ENCODE measurements around the gene NRG3. TPM values are rescaled to one million over a fixed set of nuclear protein-coding genes. Genes with fewer than 3 reads are reported as not detected.

NRG3 gene
- total and polyA plus RNA-seq, 2 of the 8 experiments (the other 6 are each of a cell fraction or from before 2014, with no cell fraction given): 4.2 to 5.0 TPM

DNA sequence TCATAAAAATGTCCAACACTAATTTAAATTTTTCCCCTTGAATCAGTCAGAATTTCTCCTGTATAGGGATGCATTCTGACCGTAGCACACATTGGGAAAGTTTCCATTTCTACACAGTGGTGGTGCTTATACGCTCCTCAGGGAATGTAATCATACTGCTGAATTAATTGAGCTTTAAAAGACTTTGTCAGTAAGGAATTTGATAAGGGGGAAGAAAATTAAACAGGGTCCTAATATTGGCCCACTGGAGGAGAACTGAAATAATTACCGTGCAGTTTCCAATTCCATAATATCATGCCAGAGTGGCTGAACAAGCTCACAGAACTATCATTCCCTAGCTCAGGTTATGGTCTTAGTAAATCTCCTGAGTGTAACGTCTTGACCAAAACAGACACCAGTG lies 1041.9 kb downstream of the NRG3 start (continued):
- TF ChIP-seq, protein P1, sequence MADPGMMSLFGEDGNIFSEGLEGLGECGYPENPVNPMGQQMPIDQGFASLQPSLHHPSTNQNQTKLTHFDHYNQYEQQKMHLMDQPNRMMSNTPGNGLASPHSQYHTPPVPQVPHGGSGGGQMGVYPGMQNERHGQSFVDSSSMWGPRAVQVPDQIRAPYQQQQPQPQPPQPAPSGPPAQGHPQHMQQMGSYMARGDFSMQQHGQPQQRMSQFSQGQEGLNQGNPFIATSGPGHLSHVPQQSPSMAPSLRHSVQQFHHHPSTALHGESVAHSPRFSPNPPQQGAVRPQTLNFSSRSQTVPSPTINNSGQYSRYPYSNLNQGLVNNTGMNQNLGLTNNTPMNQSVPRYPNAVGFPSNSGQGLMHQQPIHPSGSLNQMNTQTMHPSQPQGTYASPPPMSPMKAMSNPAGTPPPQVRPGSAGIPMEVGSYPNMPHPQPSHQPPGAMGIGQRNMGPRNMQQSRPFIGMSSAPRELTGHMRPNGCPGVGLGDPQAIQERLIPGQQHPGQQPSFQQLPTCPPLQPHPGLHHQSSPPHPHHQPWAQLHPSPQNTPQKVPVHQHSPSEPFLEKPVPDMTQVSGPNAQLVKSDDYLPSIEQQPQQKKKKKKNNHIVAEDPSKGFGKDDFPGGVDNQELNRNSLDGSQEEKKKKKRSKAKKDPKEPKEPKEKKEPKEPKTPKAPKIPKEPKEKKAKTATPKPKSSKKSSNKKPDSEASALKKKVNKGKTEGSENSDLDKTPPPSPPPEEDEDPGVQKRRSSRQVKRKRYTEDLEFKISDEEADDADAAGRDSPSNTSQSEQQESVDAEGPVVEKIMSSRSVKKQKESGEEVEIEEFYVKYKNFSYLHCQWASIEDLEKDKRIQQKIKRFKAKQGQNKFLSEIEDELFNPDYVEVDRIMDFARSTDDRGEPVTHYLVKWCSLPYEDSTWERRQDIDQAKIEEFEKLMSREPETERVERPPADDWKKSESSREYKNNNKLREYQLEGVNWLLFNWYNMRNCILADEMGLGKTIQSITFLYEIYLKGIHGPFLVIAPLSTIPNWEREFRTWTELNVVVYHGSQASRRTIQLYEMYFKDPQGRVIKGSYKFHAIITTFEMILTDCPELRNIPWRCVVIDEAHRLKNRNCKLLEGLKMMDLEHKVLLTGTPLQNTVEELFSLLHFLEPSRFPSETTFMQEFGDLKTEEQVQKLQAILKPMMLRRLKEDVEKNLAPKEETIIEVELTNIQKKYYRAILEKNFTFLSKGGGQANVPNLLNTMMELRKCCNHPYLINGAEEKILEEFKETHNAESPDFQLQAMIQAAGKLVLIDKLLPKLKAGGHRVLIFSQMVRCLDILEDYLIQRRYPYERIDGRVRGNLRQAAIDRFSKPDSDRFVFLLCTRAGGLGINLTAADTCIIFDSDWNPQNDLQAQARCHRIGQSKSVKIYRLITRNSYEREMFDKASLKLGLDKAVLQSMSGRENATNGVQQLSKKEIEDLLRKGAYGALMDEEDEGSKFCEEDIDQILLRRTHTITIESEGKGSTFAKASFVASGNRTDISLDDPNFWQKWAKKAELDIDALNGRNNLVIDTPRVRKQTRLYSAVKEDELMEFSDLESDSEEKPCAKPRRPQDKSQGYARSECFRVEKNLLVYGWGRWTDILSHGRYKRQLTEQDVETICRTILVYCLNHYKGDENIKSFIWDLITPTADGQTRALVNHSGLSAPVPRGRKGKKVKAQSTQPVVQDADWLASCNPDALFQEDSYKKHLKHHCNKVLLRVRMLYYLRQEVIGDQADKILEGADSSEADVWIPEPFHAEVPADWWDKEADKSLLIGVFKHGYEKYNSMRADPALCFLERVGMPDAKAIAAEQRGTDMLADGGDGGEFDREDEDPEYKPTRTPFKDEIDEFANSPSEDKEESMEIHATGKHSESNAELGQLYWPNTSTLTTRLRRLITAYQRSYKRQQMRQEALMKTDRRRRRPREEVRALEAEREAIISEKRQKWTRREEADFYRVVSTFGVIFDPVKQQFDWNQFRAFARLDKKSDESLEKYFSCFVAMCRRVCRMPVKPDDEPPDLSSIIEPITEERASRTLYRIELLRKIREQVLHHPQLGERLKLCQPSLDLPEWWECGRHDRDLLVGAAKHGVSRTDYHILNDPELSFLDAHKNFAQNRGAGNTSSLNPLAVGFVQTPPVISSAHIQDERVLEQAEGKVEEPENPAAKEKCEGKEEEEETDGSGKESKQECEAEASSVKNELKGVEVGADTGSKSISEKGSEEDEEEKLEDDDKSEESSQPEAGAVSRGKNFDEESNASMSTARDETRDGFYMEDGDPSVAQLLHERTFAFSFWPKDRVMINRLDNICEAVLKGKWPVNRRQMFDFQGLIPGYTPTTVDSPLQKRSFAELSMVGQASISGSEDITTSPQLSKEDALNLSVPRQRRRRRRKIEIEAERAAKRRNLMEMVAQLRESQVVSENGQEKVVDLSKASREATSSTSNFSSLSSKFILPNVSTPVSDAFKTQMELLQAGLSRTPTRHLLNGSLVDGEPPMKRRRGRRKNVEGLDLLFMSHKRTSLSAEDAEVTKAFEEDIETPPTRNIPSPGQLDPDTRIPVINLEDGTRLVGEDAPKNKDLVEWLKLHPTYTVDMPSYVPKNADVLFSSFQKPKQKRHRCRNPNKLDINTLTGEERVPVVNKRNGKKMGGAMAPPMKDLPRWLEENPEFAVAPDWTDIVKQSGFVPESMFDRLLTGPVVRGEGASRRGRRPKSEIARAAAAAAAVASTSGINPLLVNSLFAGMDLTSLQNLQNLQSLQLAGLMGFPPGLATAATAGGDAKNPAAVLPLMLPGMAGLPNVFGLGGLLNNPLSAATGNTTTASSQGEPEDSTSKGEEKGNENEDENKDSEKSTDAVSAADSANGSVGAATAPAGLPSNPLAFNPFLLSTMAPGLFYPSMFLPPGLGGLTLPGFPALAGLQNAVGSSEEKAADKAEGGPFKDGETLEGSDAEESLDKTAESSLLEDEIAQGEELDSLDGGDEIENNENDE (IDR thresholded peaks at IDR 0.05; ENCODE audit: insufficient replicate concordance, low read length): no peak
- TF ChIP-seq EZH2 (IDR thresholded peaks at IDR 0.05; ENCODE audit: low read depth, low read length, severe bottlenecking): no peak
- no peak for TF ChIP-seq BRCA1 (IDR thresholded peaks at IDR 0.05; ENCODE audit: low read depth, low read length)
- TF ChIP-seq GABPA (IDR thresholded peaks at IDR 0.05; ENCODE audit: borderline replicate concordance, insufficient read depth, low read length): no peak
- TF ChIP-seq CBX8 (IDR thresholded peaks at IDR 0.05; ENCODE audit: borderline replicate concordance, low read depth, low read length): no peak
- TF ChIP-seq TBP (IDR thresholded peaks at IDR 0.05; ENCODE audit: low read depth, low read length): no peak
- TF ChIP-seq RFX5 (IDR thresholded peaks at IDR 0.05; ENCODE audit: borderline replicate concordance, low read depth, low read length): no peak
